Thyroid gland (tissue), 4 donors: ENCODE results near the gene JADE3. TPM values are rescaled to one million over a fixed set of nuclear protein-coding genes. Genes with fewer than 3 reads are reported as not detected.
"Not testable (repeated sequence)": the region's sequence is repeated elsewhere in the genome, so short reads cannot be mapped to it uniquely, and the experiment has no call there.

ENCODE experiments used
- DNase-seq, 2 donors: peaks; one replicate each; pipeline ENCODE4 v3.0.0-alpha.2; 2019
- H3K27ac ChIP-seq, 3 donors: fragments of 200-600 bp; sonication (generic); 1 replicate in 2 of 3; 2 replicates in 1 of 3; pipeline ENCODE4 v1.5.1; 2016 to 2019; ENCODE audit warnings: mild to moderate bottlenecking in 1 of 3, moderate library complexity in 1 of 3
- H3K27me3 ChIP-seq: fragments of 200-600 bp; sonication (generic); one replicate; pipeline ENCODE4 v1.5.1; 2019
- H3K36me3 ChIP-seq, 2 donors: fragments of 200-600 bp; sonication (generic); one replicate each; pipeline ENCODE4 v1.5.1; 2016 to 2019
- H3K4me1 ChIP-seq, 2 donors: fragments of 200-600 bp; sonication (generic); one replicate each; pipeline ENCODE4 v1.5.1; 2017 to 2019
- H3K4me3 ChIP-seq, 3 donors: fragments of 200-600 bp; sonication (generic); replicated peaks in 1 of 3; 1 replicate in 2 of 3; 2 replicates in 1 of 3; pipeline ENCODE4 v1.5.1; 2016; ENCODE audit warnings: mild to moderate bottlenecking in 1 of 3
- H3K9me3 ChIP-seq: fragments of 200-600 bp; sonication (generic); one replicate; pipeline ENCODE4 v1.5.1; 2017
- POLR2A ChIP-seq, 2 donors: fragments of 450-650 bp; IDR thresholded peaks; one replicate each; pipeline ENCODE4 v1.6.1; 2017; ENCODE audit warnings: antibody characterized with exemption in 2 of 2, mild to moderate bottlenecking in 2 of 2, moderate library complexity in 1 of 2
- WGBS, 2 donors: methylation state at CpG; one replicate each; pipeline ENCODE4 v1.1.5; 2017; 5-methylcytosine and 5-hydroxymethylcytosine counted together
- intact Hi-C: fragments of 100-400 bp; cut with DNase I; formaldehyde crosslinking; loops from one replicate; pipeline ENCODE4 v1.15.1; 2023
- total RNA-seq, 4 donors: library from RNA; depleted of rRNA; stranded (reverse); fragments of >200 nt; gene quantifications; one replicate each; pipeline ENCODE4 v1.2.3, GENCODE V29; 2016
- TF ChIP-seq, protein P1 (sequence below), 6 experiments: fragments of 200-600 bp in 3 of 6; fragments of 450-650 bp in 3 of 6; sonication (generic) in 3 of 6; IDR thresholded peaks; one replicate each; pipeline ENCODE4 v1.5.1; 2016 to 2019; ENCODE audit warnings: antibody characterized with exemption in 6 of 6, mild to moderate bottlenecking in 2 of 6, inconsistent platforms in 1 of 6, moderate library complexity in 1 of 6

JADE3 gene
- total RNA-seq, 4 donors from 2014 or later = 6.0 to 8.5 (median 7.8) TPM

DNA sequence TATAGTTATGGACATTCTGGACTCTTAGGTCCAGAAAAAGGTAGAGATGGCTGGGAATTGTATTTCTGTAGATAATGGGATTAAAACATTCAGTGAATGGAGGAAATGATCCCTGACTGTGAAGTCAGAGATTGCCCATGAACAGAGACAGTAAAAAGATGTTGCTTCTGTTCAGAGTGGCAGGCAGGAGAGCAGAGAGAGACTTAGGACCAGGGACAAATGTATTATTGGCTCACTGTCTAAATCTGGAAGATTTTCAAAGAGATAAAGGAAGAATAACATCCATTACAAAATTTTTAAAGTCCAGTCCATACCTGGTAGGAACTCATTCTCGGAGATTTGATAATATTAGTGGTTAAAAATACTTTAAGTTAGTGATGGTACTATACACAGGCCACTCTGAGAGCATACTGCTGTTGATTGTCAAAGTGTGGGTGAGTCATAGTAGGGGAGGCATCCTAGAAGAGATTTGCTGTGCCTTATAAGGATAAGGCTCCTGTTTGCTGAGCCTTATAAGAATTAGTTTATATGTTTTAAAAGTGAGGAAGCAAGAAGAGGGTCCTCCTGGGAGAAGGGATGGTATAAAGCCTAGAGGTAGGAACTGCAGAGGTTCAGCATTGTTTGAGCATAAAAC is 53.0 kb downstream of the JADE3 start:
- Histone ChIP-seq H3K27me3 (no peaks in the 10 kb centered on the region), H3K9me3 (no peaks in the 10 kb centered on the region), H3K4me3 (no peak overlapping the region), H3K36me3 (no peaks in the 10 kb centered on the region), H3K27ac (no peak overlapping the region), H3K4me1 (no peaks in the 10 kb centered on the region)
- TF ChIP-seq, protein P1, sequence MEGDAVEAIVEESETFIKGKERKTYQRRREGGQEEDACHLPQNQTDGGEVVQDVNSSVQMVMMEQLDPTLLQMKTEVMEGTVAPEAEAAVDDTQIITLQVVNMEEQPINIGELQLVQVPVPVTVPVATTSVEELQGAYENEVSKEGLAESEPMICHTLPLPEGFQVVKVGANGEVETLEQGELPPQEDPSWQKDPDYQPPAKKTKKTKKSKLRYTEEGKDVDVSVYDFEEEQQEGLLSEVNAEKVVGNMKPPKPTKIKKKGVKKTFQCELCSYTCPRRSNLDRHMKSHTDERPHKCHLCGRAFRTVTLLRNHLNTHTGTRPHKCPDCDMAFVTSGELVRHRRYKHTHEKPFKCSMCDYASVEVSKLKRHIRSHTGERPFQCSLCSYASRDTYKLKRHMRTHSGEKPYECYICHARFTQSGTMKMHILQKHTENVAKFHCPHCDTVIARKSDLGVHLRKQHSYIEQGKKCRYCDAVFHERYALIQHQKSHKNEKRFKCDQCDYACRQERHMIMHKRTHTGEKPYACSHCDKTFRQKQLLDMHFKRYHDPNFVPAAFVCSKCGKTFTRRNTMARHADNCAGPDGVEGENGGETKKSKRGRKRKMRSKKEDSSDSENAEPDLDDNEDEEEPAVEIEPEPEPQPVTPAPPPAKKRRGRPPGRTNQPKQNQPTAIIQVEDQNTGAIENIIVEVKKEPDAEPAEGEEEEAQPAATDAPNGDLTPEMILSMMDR (IDR thresholded peaks at IDR 0.05) = no peak
- no peak for TF ChIP-seq POLR2A (IDR thresholded peaks at IDR 0.05)
- 90 to 95% methylated on average over 1 of the region's 1 CpG for WGBS, 2 donors
- DNase-seq = no peak
- intact Hi-C loops = no loop called here

DNA sequence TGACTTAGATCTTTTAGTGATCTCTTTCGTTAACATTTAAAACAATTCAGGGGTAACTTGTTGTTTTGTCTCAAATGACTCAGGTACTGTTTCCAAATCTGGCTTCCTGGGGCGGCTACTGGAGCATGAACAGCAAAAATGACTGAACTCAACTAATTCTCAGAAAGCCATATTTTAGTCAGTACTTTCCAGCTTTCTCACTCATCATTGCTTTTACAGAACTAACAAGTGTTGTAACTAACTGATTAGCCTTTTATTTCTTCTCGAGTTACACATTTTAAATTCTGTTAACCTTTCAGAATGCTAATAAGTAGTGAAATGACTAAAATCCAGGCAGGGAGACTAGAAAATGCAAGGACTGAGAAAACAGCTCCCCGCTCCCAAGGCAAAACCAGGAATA is 55.3 kb downstream of the JADE3 start:
- TF ChIP-seq, protein P1 (IDR thresholded peaks at IDR 0.05) = no peak
- TF ChIP-seq POLR2A (IDR thresholded peaks at IDR 0.05) = no peak
- Histone ChIP-seq H3K9me3 (no peaks in the 10 kb centered on the region), H3K4me3 (no peak overlapping the region), H3K36me3 (no peaks in the 10 kb centered on the region), H3K27ac (peak overlapping the region in 2 of 3 donors; percentile 13 to 22), H3K4me1 (no peaks in the 10 kb centered on the region), H3K27me3 (no peaks in the 10 kb centered on the region)
- intact Hi-C loops = no loop called here
- peak; percentile 19 to 36 for DNase-seq
- WGBS, 2 donors = 50 to 56% methylated on average over 4 of the region's 4 CpGs

DNA sequence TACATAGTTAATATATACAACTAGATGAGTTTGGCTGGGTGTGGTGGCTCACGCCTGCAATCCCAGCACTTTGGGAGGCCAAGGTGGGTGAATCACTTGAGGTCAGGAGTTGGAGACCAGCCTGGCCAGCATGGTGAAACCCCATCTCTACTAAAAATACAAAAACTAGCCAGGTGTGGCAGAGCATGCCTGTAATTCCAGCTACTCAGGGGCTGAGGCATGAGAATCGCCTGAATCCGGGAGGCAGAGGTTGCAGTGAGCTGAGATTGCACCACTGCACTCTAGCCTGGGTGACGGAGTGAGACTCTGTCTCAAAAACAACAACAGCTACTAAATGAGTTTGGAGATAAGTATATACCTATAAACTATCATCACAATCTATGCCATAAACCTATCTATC is 64.8 kb downstream of the JADE3 start:
- intact Hi-C loops, H3K27ac ChIP-seq, H3K4me3 ChIP-seq, H3K9me3 ChIP-seq, H3K27me3 ChIP-seq, H3K4me1 ChIP-seq, H3K36me3 ChIP-seq: not testable (repeated sequence)
- WGBS, 2 donors = 69 to 74% methylated on average over 4 of the region's 4 CpGs
- DNase-seq = peak; percentile 28 to 49

DNA sequence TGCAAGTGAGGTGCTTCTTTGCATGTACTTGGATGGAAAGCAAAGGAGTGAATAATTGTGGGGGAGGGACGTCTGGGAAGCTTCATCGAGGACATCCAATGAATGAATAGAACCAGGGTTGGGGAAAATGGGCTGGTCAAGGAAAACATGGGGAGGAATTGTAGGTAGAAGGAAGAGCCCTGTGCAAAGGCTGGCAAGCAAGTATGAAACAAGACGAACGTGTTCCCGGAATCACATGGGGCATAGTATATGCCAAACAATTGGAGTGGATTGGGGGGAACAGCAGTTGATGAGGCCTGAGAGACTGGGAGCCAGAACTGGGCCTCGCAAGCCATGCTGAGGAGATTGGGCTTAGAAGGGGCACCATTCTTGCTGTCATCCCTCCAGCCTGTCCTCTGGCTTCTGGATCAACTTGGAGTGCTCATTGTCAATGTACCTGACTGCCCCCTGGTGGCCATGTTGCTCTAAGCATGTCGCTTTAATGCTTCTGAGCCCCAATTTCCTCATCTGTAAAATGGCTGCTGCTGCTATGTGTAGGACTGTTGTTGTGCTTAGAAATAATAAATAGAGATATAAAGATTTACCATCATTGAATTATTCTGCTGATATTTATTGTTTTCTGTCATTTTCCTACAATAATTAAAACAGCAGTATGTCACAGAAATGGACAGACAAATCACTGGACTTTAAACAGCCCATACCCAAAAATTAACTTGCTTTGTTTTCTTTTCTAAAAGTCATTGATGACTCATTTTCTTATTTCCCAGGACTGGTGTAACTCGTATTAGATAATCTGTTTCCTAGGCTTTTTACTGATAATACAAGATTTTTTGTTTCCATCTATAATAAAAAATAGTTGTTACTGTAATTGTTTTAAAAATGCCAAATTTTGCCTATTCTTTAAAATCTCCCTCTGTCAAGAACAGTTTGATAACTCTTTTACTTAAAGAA is 66.4 kb downstream of the JADE3 start:
- Histone ChIP-seq H3K4me3 (no peak overlapping the region), H3K27me3 (no peaks in the 10 kb centered on the region), H3K4me1 (no peaks in the 10 kb centered on the region), H3K27ac (no peak overlapping the region), H3K36me3 (no peaks in the 10 kb centered on the region), H3K9me3 (no peaks in the 10 kb centered on the region)
- DNase-seq = peak; percentile 45 to 57
- TF ChIP-seq, protein P1 (IDR thresholded peaks at IDR 0.05) = peak; percentile 18 to 47 (median 36)
- TF ChIP-seq POLR2A (IDR thresholded peaks at IDR 0.05) = no peak
- 85 to 87% methylated on average over 8 of the region's 8 CpGs for WGBS, 2 donors
- intact Hi-C loops = no loop called here

DNA sequence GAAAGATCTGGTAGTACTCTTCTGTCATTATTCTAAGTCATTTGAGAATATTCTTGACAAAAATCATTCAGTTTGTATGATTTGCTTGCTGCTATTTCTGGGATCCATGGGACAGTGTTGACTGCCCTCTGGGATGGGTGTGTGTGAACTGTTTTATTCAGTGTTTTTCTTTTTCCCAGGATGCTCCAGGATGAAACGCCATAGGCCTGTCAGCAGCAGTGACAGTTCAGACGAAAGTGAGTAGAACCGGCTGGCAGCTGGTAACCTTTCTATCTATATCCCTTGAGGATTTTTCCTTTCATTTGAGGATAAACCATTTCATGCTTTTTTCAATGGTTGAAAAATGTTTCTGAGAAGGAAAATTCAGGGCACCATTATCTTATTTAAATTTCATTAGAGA is 72.5 kb downstream of the JADE3 start:
- TF ChIP-seq, protein P1 (IDR thresholded peaks at IDR 0.05) = no peak
- no peak for TF ChIP-seq POLR2A (IDR thresholded peaks at IDR 0.05)
- Histone ChIP-seq H3K9me3 (no peaks in the 10 kb centered on the region), H3K27ac (no peak overlapping the region), H3K4me3 (no peak overlapping the region), H3K36me3 (no peaks in the 10 kb centered on the region), H3K27me3 (no peaks in the 10 kb centered on the region), H3K4me1 (no peaks in the 10 kb centered on the region)
- 89 to 93% methylated on average over 3 of the region's 3 CpGs for WGBS, 2 donors
- no peak for DNase-seq
- intact Hi-C loops = no loop called here
